Measurements from ENCODE around the gene TIE1. TPM values are rescaled to one million over a fixed set of nuclear protein-coding genes. Genes with fewer than 3 reads are reported as not detected.

Gene TIE1
- total RNA-seq, 1 experiment from 2014 or later, result 1.2 TPM

- Histone ChIP-seq H2BK5ac (ENCODE audit: insufficient read length, low read length) (no peak overlapping the region), H3T11ph (ENCODE audit: low read length) (no peak overlapping the region), H3K27me3 (ENCODE audit: insufficient read depth, low read length) (no peaks in the 10 kb centered on the region), H3K23me2 (ENCODE audit: insufficient read length, low read depth, low read length, poor library complexity, severe bottlenecking) (no peaks in the 10 kb centered on the region), H3K4me1 (ENCODE audit: insufficient read depth, low read length) (no peaks in the 10 kb centered on the region), H3K9ac (ENCODE audit: extremely low read depth, insufficient read length, low read length) (no peak overlapping the region), H3K79me1 (ENCODE audit: insufficient read depth, low read depth, low read length, poor library complexity, severe bottlenecking) (no peaks in the 10 kb centered on the region), H3K4me2 (ENCODE audit: insufficient read depth, insufficient read length, low read length) (no peak overlapping the region), H3K27ac (ENCODE audit: insufficient read length, low read depth, low read length) (no peak overlapping the region), H3K9me3 (ENCODE audit: control insufficient read depth, low read depth, low read length) (peaks cover 28% of the 10 kb centered on the region), H4K5ac (ENCODE audit: insufficient read length, low read depth, low read length) (no peak overlapping the region), H2BK120ac (ENCODE audit: low read depth, low read length, poor library complexity, severe bottlenecking) (no peak overlapping the region), H3K4ac (ENCODE audit: low read depth, low read length) (no peak overlapping the region), H2BK20ac (ENCODE audit: low read depth, low read length, poor library complexity, severe bottlenecking) (no peak overlapping the region), H3K18ac (ENCODE audit: insufficient read length, low read depth, low read length) (no peak overlapping the region), H3K79me2 (ENCODE audit: insufficient read depth, low read length) (no peaks in the 10 kb centered on the region; the same call in 1 of the 2 replicates), H3K23ac (ENCODE audit: insufficient read length, low read depth, low read length) (no peak overlapping the region), H4K8ac (replicated peaks; ENCODE audit: insufficient read length, low read depth, low read length) (no peak overlapping the region), H2BK15ac (ENCODE audit: low read depth, low read length) (no peak overlapping the region), H2BK12ac (ENCODE audit: insufficient read length, low read depth, low read length) (no peak overlapping the region), H2AFZ (ENCODE audit: low read length) (no peak overlapping the region), H3K14ac (ENCODE audit: insufficient read depth, low read length) (no peak overlapping the region), H2AK5ac (ENCODE audit: insufficient read length, low read length) (no peak overlapping the region), H4K91ac (ENCODE audit: insufficient read length, low read depth, low read length) (no peak overlapping the region), H3K56ac (ENCODE audit: insufficient read length, low read depth, low read length) (no peak overlapping the region), H4K20me1 (ENCODE audit: control insufficient read depth, insufficient read depth, insufficient read length) (no peaks in the 10 kb centered on the region)
- no peak overlapping the region for H3K4me3 Mint-ChIP-seq
- no peak for DNase-seq
- no CpG with 5 or more reads among the region's 1 CpG for WGBS (ENCODE audit: extremely low coverage, insufficient read length, low lambda C conversion rate)
- no peak overlapping the region for H3K27ac Mint-ChIP-seq
- H3K36me3 Mint-ChIP-seq (ENCODE audit: insufficient read depth in 1 of 3, low read depth in 3 of 3), result peaks cover 6 to 9% (median 6%) of the 10 kb centered on the region in 3 experiments; a peak in 6 of 7 replicates
- no peaks in the 10 kb centered on the region for H3K4me1 Mint-ChIP-seq
- peaks cover 20% of the 10 kb centered on the region for H3K27me3 Mint-ChIP-seq (ENCODE audit: low read depth)
- TF ChIP-seq CTCF (conservative IDR thresholded peaks at IDR 0.05), result no peak
- H3K9me3 Mint-ChIP-seq, result peaks cover 44 to 47% of the 10 kb centered on the region in 2 experiments
Measured at GRCh38 chr1:43252225-43252624, 48.6 kb upstream of the TIE1 start.
